GM12878 (cell line): ENCODE results near the gene ABCA10. TPM values are rescaled to one million over a fixed set of nuclear protein-coding genes. Genes with fewer than 3 reads are reported as not detected.

ENCODE experiments used
- ATAC-seq: fragments of 200-7000 bp; cut with Tn5 transposase; 3 replicates; pipeline ENCODE4 v1.9.1; 2020; ENCODE audit warnings: mild to moderate bottlenecking, moderate library complexity
- BruUV-seq: library from RNA; stranded (reverse); fragments of 400-500 nt; replicated peaks from 2 replicates; lab custom pipeline; 2021; lab: Mats Ljungman, UMichigan
- CTCF ChIA-PET: fragments of 300-600 bp; sonication (Branson Sonifier 250); formaldehyde crosslinking; extraction: SDS; loops from one replicate; lab custom pipeline; 2021; ENCODE audit warnings: inconsistent platforms; lab: Yijun Ruan, JAX
- POLR2A ChIA-PET: fragments of 350-600 bp; formaldehyde crosslinking; extraction: SDS; loops from one replicate; lab custom pipeline; 2021; ENCODE audit warnings: inconsistent platforms; lab: Charles Lee
- RAD21 ChIA-PET: fragments of 300-600 bp; sonication (Branson Sonifier 250); formaldehyde crosslinking; loops from one replicate; lab custom pipeline; 2023; ENCODE audit warnings: antibody characterized with exemption; ENCODE audit not compliant: unreplicated experiment; lab: Charles Lee
- SMC1A ChIA-PET: fragments of 300-600 bp; sonication (Branson Sonifier 250); formaldehyde crosslinking; loops from one replicate; lab custom pipeline; 2023; ENCODE audit not compliant: unreplicated experiment, uncharacterized antibody; lab: Charles Lee
- DNase-seq: peaks from one replicate; pipeline ENCODE4 v3.0.0-alpha.2; 2011; ENCODE audit warnings: low read depth, low spot score
- FAIRE-seq: peaks from 3 replicates; lab custom pipeline; 2011; peaks lifted over from hg19 to GRCh38; lab: Jason Lieb, UNC
- H2AFZ ChIP-seq: 2 replicates; pipeline ENCODE4 v1.6.0; 2011; ENCODE audit warnings: low read depth, low read length, control low read depth; ENCODE audit not compliant: control insufficient read depth
- H3K27ac ChIP-seq: 2 replicates; pipeline ENCODE4 v1.5.1; 2011; ENCODE audit warnings: control low read depth; ENCODE audit not compliant: control insufficient read depth, insufficient read depth
- H3K27me3 ChIP-seq, 2 experiments: replicated peaks in 1 of 2; 2 replicates each; pipeline versions ENCODE4 v1.6.0 to v1.6.1; 2011; ENCODE audit warnings: low read length in 1 of 2; ENCODE audit not compliant: control insufficient read depth in 2 of 2, insufficient read depth in 2 of 2
- H3K36me3 ChIP-seq, 2 experiments: 2 replicates each; pipeline ENCODE4 v1.5.1; 2011; ENCODE audit warnings: low read length in 1 of 2; ENCODE audit not compliant: control insufficient read depth in 2 of 2, insufficient read depth in 2 of 2
- H3K4me1 ChIP-seq: 2 replicates; pipeline ENCODE4 v1.6.1; 2011; ENCODE audit warnings: mild to moderate bottlenecking, low read length, moderate library complexity, mixed read lengths; ENCODE audit not compliant: control insufficient read depth, insufficient read depth
- H3K4me2 ChIP-seq: 2 replicates; pipeline ENCODE4 v1.6.0; 2011; ENCODE audit warnings: control low read depth; ENCODE audit not compliant: control insufficient read depth, insufficient read depth
- H3K4me3 ChIP-seq: fragments of 200-600 bp; sonication (generic); 2 replicates; pipeline ENCODE4 v1.5.1; 2016
- H3K79me2 ChIP-seq: 2 replicates; pipeline ENCODE4 v1.6.0; 2011; ENCODE audit warnings: low read length; ENCODE audit not compliant: control insufficient read depth, insufficient read depth
- H3K9ac ChIP-seq: 2 replicates; pipeline ENCODE4 v1.8.0; 2011; ENCODE audit warnings: low read length, control low read depth, mixed read lengths; ENCODE audit not compliant: control insufficient read depth, insufficient read depth
- H3K9me3 ChIP-seq: replicated peaks from 3 replicates; pipeline ENCODE4 v1.5.1; 2011; ENCODE audit warnings: mild to moderate bottlenecking, low read length; ENCODE audit not compliant: control insufficient read depth, insufficient read depth
- H4K20me1 ChIP-seq: 2 replicates; pipeline ENCODE4 v1.6.0; 2011; ENCODE audit not compliant: control insufficient read depth, insufficient read depth
- EP300 ChIP-seq, 2 experiments: fragments of 150-350 bp in 1 of 2; IDR thresholded peaks; 2 replicates each; pipeline ENCODE4 v1.6.1; 2011 to 2012; ENCODE audit warnings: low read depth in 2 of 2, low read length in 2 of 2, borderline replicate concordance in 1 of 2, improper control_type of control experiment in 1 of 2, inconsistent platforms in 1 of 2; ENCODE audit not compliant: control insufficient read depth in 1 of 2
- MTA3 ChIP-seq: IDR thresholded peaks from 2 replicates; pipeline ENCODE4 v1.6.1; 2012; ENCODE audit warnings: low read length, inconsistent platforms, borderline replicate concordance
- SPI1 ChIP-seq: IDR thresholded peaks from 2 replicates; pipeline ENCODE4 v1.6.1; 2011; ENCODE audit warnings: low read depth, mild to moderate bottlenecking, low read length, moderate library complexity, borderline replicate concordance; ENCODE audit not compliant: insufficient read depth
- SRF ChIP-seq, 2 experiments: IDR thresholded peaks; 2 replicates each; pipeline ENCODE4 v1.6.1; 2011; ENCODE audit warnings: low read depth in 2 of 2, low read length in 2 of 2, mild to moderate bottlenecking in 1 of 2, moderate library complexity in 1 of 2
- ZZZ3 ChIP-seq: IDR thresholded peaks from 2 replicates; pipeline ENCODE4 v1.6.1; 2011; ENCODE audit warnings: low read depth; ENCODE audit not compliant: control insufficient read depth, insufficient read length
- WGBS: methylation state at CpG from one replicate; pipeline ENCODE4 v1.1.6; 2016; ENCODE audit warnings: low lambda C conversion rate; ENCODE audit not compliant: insufficient replicate concordance, insufficient coverage; ENCODE audit errors: missing lambda C conversion rate; 5-methylcytosine and 5-hydroxymethylcytosine counted together
- in situ Hi-C: fragments of 300-500 bp; cut with MboI; formaldehyde crosslinking; loops from 9 replicates; pipeline ENCODE4 v1.14.3; 2018; ENCODE audit warnings: mixed read lengths
- intact Hi-C: fragments of 100-400 bp; cut with micrococcal nuclease; formaldehyde crosslinking; loops from one replicate; pipeline ENCODE4 v1.14.2; 2022; ENCODE audit not compliant: unreplicated experiment
- polyA plus RNA-seq, 11 experiments: library from polyadenylated mRNA; depleted of rRNA in 4 of 11; unstranded in 6 of 11; stranded (reverse) in 5 of 11; fragments of >200 nt; fragmentation: Nextera tagmentation in 4 of 11; fragmentation: Illumina TruSeq in 1 of 11; extraction: Ambion mirVana in 4 of 11; extraction: Trizol in 1 of 11; gene quantifications; 1 replicate in 1 of 11; 2 replicates in 10 of 11; pipeline versions ENCODE4 v1.2.1 to v1.2.3, GENCODE V29; 2011 to 2016; ENCODE audit warnings: inconsistent platforms in 2 of 11, missing spikeins in 2 of 11, low read depth in 1 of 11
- total RNA-seq, 4 experiments: library from RNA; depleted of rRNA in 3 of 4; stranded (reverse); fragments of >200 nt in 3 of 4; fragmentation: Illumina TruSeq in 1 of 4; extraction: Trizol in 1 of 4; gene quantifications; 2 replicates each; pipeline versions ENCODE4 v1.2.1 to v1.2.3, GENCODE V29; 2013 to 2021
- TF ChIP-seq, protein P1 (sequence below): IDR thresholded peaks from 2 replicates; pipeline ENCODE4 v1.6.1; 2012; ENCODE audit warnings: improper control_type of control experiment, low read depth, low read length; ENCODE audit not compliant: insufficient replicate concordance

ABCA10 gene
- total and polyA plus RNA-seq, 10 of the 15 experiments (the other 5 are each of a cell fraction or from before 2014, with no cell fraction given), result 0.33 to 3.0 (median 0.83) TPM

DNA sequence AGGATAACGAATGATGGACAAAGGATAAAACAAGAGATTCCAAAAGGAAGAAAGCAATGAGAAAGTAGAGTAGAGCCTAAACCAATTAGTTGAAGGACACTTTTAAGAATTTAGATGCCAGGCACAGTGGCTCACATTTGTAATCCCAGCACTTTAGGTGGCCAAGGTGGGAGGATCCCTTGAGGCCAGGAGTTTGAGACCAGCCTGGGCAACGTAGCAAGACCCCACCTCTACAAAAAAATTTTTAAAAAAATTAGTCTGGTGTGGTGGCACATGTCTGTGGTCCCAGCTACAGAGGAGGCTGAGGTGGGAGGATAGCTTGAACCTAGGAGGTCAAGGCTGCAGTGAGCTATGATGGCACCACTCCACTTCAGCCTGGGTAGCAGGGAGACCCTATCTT, 20.0 kb downstream of the ABCA10 start:
- ATAC-seq (no peak), FAIRE-seq (no peak), DNase-seq (no peak)
- Histone ChIP-seq H2AFZ (no peak overlapping the region), H3K27ac (no peak overlapping the region), H3K79me2 (no peaks in the 10 kb centered on the region), H3K4me2 (no peak overlapping the region), H3K4me1 (no peaks in the 10 kb centered on the region), H4K20me1 (no peaks in the 10 kb centered on the region), H3K27me3 (no peaks in the 10 kb centered on the region), H3K9ac (no peak overlapping the region), H3K4me3 (no peak overlapping the region), H3K9me3 (no peaks in the 10 kb centered on the region; the same call in 2 of the 3 replicates), H3K36me3 (no peaks in the 10 kb centered on the region)
- 30% methylated on average over 2 of the region's 2 CpGs for WGBS
- CTCF ChIA-PET, result interaction anchor here (1.7 kb wide), 1 partner anchor 22 kb away, joined by 4 read pairs; no protein-coding TSS in a partner anchor
- SMC1A ChIA-PET, result interaction anchor here (0.6 to 1.4 kb wide), 3 partner anchors 9 to 21 kb away, joined by 3 to 5 read pairs (median 3); no protein-coding TSS in a partner anchor
- intact Hi-C loops, result no loop called here
- in situ Hi-C loops, result no loop called here
- no TSS peak for BruUV-seq
- RAD21 ChIA-PET, result no interaction called here
- POLR2A ChIA-PET, result no interaction called here
- no peak for TF ChIP-seq SPI1
- TF ChIP-seq, protein P1, sequence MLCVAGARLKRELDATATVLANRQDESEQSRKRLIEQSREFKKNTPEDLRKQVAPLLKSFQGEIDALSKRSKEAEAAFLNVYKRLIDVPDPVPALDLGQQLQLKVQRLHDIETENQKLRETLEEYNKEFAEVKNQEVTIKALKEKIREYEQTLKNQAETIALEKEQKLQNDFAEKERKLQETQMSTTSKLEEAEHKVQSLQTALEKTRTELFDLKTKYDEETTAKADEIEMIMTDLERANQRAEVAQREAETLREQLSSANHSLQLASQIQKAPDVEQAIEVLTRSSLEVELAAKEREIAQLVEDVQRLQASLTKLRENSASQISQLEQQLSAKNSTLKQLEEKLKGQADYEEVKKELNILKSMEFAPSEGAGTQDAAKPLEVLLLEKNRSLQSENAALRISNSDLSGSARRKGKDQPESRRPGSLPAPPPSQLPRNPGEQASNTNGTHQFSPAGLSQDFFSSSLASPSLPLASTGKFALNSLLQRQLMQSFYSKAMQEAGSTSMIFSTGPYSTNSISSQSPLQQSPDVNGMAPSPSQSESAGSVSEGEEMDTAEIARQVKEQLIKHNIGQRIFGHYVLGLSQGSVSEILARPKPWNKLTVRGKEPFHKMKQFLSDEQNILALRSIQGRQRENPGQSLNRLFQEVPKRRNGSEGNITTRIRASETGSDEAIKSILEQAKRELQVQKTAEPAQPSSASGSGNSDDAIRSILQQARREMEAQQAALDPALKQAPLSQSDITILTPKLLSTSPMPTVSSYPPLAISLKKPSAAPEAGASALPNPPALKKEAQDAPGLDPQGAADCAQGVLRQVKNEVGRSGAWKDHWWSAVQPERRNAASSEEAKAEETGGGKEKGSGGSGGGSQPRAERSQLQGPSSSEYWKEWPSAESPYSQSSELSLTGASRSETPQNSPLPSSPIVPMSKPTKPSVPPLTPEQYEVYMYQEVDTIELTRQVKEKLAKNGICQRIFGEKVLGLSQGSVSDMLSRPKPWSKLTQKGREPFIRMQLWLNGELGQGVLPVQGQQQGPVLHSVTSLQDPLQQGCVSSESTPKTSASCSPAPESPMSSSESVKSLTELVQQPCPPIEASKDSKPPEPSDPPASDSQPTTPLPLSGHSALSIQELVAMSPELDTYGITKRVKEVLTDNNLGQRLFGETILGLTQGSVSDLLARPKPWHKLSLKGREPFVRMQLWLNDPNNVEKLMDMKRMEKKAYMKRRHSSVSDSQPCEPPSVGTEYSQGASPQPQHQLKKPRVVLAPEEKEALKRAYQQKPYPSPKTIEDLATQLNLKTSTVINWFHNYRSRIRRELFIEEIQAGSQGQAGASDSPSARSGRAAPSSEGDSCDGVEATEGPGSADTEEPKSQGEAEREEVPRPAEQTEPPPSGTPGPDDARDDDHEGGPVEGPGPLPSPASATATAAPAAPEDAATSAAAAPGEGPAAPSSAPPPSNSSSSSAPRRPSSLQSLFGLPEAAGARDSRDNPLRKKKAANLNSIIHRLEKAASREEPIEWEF, result no peak
- TF ChIP-seq EP300 (IDR thresholded peaks at IDR 0.05; ENCODE audit: borderline replicate concordance in 1 of 2, control insufficient read depth in 1 of 2, low read depth in 2 of 2, low read length in 2 of 2), result no peak
- no peak for TF ChIP-seq MTA3
- TF ChIP-seq ZZZ3, result no peak
- TF ChIP-seq SRF (IDR thresholded peaks at IDR 0.05; ENCODE audit: low read depth in 2 of 2, low read length in 2 of 2), result no peak
